Right lobe of liver (tissue), 6 donors: ENCODE results near the gene CCDC170. TPM values are rescaled to one million over a fixed set of nuclear protein-coding genes. Genes with fewer than 3 reads are reported as not detected.
"Not testable (repeated sequence)": the region's sequence is repeated elsewhere in the genome, so short reads cannot be mapped to it uniquely, and the experiment has no call there.

ENCODE experiments used
- ATAC-seq, 4 donors: fragments of 200-7000 bp; cut with Tn5 transposase; one replicate each; pipeline ENCODE4 v1.9.1; 2020; ENCODE audit warnings: mild to moderate bottlenecking in 4 of 4, moderate library complexity in 4 of 4
- DNase-seq, 3 donors: peaks; one replicate each; pipeline ENCODE4 v3.0.0-alpha.2; 2020
- H3K27ac ChIP-seq, 3 donors: fragments of 200-600 bp; one replicate each; pipeline ENCODE4 v1.8.0; 2022
- H3K27me3 ChIP-seq, 2 donors: fragments of 200-600 bp; one replicate each; pipeline ENCODE4 v1.8.0; 2022
- H3K36me3 ChIP-seq, 4 donors: fragments of 200-600 bp; sonication (generic) in 1 of 4; one replicate each; pipeline versions ENCODE4 v1.5.1 to v1.8.0; 2017 to 2022; ENCODE audit warnings: control low read depth in 1 of 4
- H3K4me1 ChIP-seq, 4 donors: fragments of 200-600 bp; sonication (generic) in 1 of 4; one replicate each; pipeline versions ENCODE4 v1.5.1 to v1.8.0; 2017 to 2022; ENCODE audit warnings: control low read depth in 1 of 4
- H3K4me3 ChIP-seq, 3 donors: fragments of 200-600 bp; one replicate each; pipeline ENCODE4 v1.8.0; 2022
- H3K9me3 ChIP-seq, 4 donors: fragments of 200-600 bp; sonication (generic) in 1 of 4; one replicate each; pipeline versions ENCODE4 v1.5.1 to v1.8.0; 2017 to 2022; ENCODE audit warnings: control low read depth in 1 of 4
- CTCF ChIP-seq, 4 donors: fragments of 200-600 bp in 3 of 4; fragments of 450-650 bp in 1 of 4; IDR thresholded peaks; one replicate each; pipeline versions ENCODE4 v1.5.1 to v1.8.0; 2016 to 2022; ENCODE audit warnings: antibody characterized with exemption in 4 of 4, mild to moderate bottlenecking in 2 of 4
- POLR2A ChIP-seq: fragments of 450-650 bp; IDR thresholded peaks from one replicate; pipeline ENCODE4 v1.6.1; 2017; ENCODE audit warnings: antibody characterized with exemption, mild to moderate bottlenecking
- WGBS: methylation state at CpG from one replicate; pipeline ENCODE4 v1.1.6; 2018; ENCODE audit warnings: low coverage, low lambda C conversion rate; ENCODE audit not compliant: insufficient coverage; ENCODE audit errors: missing lambda C conversion rate; 5-methylcytosine and 5-hydroxymethylcytosine counted together
- intact Hi-C, 2 donors: fragments of 100-400 bp; cut with DNase I; formaldehyde crosslinking; loops; one replicate each; pipeline versions ENCODE4 v1.11.2 to v1.14.1; 2022
- total RNA-seq, 6 experiments: library from RNA; depleted of rRNA in 2 of 6; stranded (reverse); fragments of >200 nt in 2 of 6; fragmentation: NEBNext Ultra II Directional in 3 of 6; extraction: Animal tissue kit (Norgen Biotek cat#: 25700) in 3 of 6; gene quantifications; one replicate each; pipeline versions ENCODE4 v1.1.0 to v1.2.4, GENCODE V29; 2016 to 2023
- donor health status: DM: no; HTN: yes; CAD: no.
- donor health status: DM: no; HTN: no; CAD: no.
- donor health status: DM: no; HTN: no; CAD: no.
- donor health status: DM: no; HTN: yes; CAD: no.
- donor health status: DM: no; HTN: yes; CAD: no.

The CCDC170 gene
- total RNA-seq, 6 experiments from 2014 or later: 0.31 to 0.93 (median 0.55) TPM

DNA sequence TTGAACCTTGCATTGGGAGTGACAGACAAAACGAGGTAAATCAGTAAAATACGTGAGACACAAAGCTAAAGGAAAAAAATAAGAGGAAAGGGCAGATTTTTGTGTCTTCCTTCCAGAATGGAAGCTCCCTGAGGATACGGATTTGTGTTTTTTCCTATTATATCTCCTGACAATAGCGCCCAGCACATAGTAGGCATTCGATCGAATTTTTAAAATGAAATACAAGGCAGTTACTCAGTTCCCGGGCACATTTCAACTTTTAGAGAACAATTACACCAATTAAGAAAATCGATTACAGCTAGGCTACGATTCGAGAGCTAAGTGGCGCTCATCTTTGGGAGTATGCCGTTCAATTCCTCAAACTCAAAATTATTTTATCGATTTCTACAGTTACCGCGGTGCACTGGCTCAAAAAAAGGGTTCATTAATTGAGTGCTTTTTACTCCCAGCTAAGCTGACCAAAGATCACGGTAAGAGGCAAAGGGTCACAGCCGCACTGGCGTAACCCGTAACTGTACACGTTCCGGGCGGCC lies 42.3 kb upstream of the CCDC170 start:
- no peaks in the 10 kb centered on the region for H3K9me3 ChIP-seq
- no peaks in the 10 kb centered on the region for H3K27me3 ChIP-seq
- peaks cover 0 to 35% (median 2%) of the 10 kb centered on the region in 4 donors for H3K4me1 ChIP-seq
- peak overlapping the region; percentile 57 to 97 (median 79) for H3K4me3 ChIP-seq
- H3K27ac ChIP-seq: peak overlapping the region; percentile 68 to 94 (median 71)
- TF ChIP-seq CTCF (IDR thresholded peaks at IDR 0.05): no peak
- no peak for TF ChIP-seq POLR2A
- ATAC-seq (peak in 2 of 4 donors; percentile 63 to 69), DNase-seq (no peak)
- intact Hi-C loops: no loop called here
- under 1% methylated on average over 22 of the region's 22 CpGs for WGBS
- H3K36me3 ChIP-seq: peaks cover 0 to 4% (median 0%) of the 10 kb centered on the region in 4 donors

GRCh38 chr6:151451950-151452749 lies 41.7 kb upstream of the CCDC170 start, which contains the start of gene RMND1:
RMND1 (minus strand) TSS chr6:151452126; CDS start chr6:151445811, 6,315 bp downstream.
- 0% methylated on average over 19 of the region's 74 CpGs for whole genome bisulfite sequencing
- Histone ChIP-seq H3K27ac (peak within 1 kb of the TSS; percentile 71 to 94 (median 87)), H3K9me3 (no peaks in the 10 kb centered on the region), H3K27me3 (no peaks in the 10 kb centered on the region), H3K4me3 (peak within 1 kb of the TSS; percentile 78 to 97 (median 79)), H3K4me1 (peaks cover 0 to 30% (median 2%) of the 10 kb centered on the region in 4 donors), H3K36me3 (peaks cover 0 to 6% (median 0%) of the 10 kb centered on the region in 4 donors)
- intact Hi-C loops: no loop called here
- peak; percentile 100 for DNase-seq
- peak in 1 of 4 donors; percentile 2 for TF ChIP-seq CTCF (IDR thresholded peaks at IDR 0.05)
- TF ChIP-seq POLR2A: peak; percentile 57
- ATAC-seq: peak; percentile 96 to 99 (median 97)

- WGBS: 0% methylated on average over 17 of the region's 24 CpGs
- Histone ChIP-seq H3K9me3 (no peaks in the 10 kb centered on the region), H3K27ac (peak overlapping the region; percentile 66 to 94 (median 87)), H3K36me3 (peaks cover 0 to 6% (median 0%) of the 10 kb centered on the region in 4 donors), H3K27me3 (no peaks in the 10 kb centered on the region), H3K4me1 (peaks cover 0 to 26% (median 2%) of the 10 kb centered on the region in 4 donors), H3K4me3 (peak overlapping the region; percentile 62 to 97 (median 78))
- TF ChIP-seq POLR2A (no peak), CTCF (IDR thresholded peaks at IDR 0.05) (no peak)
- DNase-seq (peak; percentile 50 to 76 (median 67)), ATAC-seq (peak; percentile 11 to 35 (median 14))
- intact Hi-C loops: no loop called here
Measured at GRCh38 chr6:151452750-151453427, 40.9 kb upstream of the CCDC170 start.

DNA sequence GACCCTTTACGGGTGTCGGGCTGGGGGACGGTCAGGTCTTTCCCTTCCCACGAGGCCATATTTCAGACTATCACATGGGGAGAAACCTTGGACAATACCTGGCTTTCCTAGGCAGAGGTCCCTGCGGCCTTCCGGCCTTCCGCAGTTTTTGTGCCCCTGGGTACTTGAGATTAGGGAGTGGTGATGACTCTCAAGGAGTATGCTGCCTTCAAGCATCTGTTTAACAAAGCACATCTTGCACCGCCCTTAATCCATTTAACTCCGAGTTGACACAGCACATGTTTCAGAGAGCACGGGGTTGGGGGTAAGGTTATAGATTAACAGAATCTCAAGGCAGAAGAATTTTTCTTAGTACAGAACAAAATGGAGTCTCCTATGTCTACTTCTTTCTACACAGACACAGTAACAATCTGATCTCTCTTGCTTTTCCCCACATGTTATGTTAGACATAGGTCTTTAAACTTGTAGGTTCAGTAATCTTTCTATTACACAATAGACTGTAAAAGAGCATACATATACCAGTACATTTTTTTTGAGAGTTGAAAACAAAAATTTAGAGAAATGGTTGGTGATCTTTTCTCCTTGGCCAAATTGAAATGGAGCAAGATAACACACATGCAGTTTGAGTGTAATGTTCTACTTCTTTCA lies 37.9 kb upstream of the CCDC170 start:
- intact Hi-C loops, ATAC-seq, H3K27ac ChIP-seq: not testable (repeated sequence)

More for the DNA sequence above, 37.9 kb upstream of the CCDC170 start:
- 70% methylated on average over 7 of the region's 10 CpGs for WGBS
- not testable (repeated sequence) for H3K9me3 ChIP-seq, H3K4me3 ChIP-seq, H3K27me3 ChIP-seq, DNase-seq
- Histone ChIP-seq H3K4me1 (peaks cover 0 to 26% (median 2%) of the 10 kb centered on the region in 4 donors), H3K36me3 (peaks cover 0 to 14% (median 7%) of the 10 kb centered on the region in 4 donors)
